HG02884 (cell line): Measurements from ENCODE around the gene REEP5.
"Not testable (repeated sequence)": the region's sequence is repeated elsewhere in the genome, so short reads cannot be mapped to it uniquely, and the experiment has no call there.

ENCODE experiments used
- ATAC-seq: cut with Tn5 transposase; IDR thresholded peaks from one replicate; pipeline ENCODE4 v1.9.1; 2021; ENCODE audit warnings: mild to moderate bottlenecking, moderate library complexity; ENCODE audit not compliant: unreplicated experiment

REEP5 gene

GRCh38 chr5:112921833-112922817 lies at the start of gene REEP5:
TSS of gene REEP5 (minus strand) at chr5:112922227. CDS start at chr5:112922190, 37 bp downstream.
- peak; percentile 53 for ATAC-seq

DNA sequence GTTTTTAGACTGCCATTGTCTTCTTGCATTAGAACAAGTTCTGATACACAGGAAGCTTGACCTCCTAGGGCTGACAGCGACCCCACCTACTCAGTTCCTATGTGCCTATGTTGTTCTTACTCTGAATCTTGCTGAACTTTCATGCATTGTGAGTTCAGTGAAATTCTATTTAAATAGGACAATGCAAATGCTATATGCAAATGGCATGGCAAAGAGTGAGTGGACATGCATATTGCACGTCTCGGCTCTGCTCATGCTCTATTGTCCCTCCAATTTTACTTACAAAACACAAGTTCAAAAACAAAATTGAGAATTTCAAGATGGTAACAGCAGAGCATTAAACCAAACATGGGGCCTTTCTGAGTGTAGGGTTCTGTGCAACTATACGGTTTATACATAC lies 49.2 kb upstream of the REEP5 start:
- ATAC-seq, result no peak

GRCh38 chr5:112968411-112969106 lies 46.5 kb upstream of the REEP5 start:
- ATAC-seq, result no peak

DNA sequence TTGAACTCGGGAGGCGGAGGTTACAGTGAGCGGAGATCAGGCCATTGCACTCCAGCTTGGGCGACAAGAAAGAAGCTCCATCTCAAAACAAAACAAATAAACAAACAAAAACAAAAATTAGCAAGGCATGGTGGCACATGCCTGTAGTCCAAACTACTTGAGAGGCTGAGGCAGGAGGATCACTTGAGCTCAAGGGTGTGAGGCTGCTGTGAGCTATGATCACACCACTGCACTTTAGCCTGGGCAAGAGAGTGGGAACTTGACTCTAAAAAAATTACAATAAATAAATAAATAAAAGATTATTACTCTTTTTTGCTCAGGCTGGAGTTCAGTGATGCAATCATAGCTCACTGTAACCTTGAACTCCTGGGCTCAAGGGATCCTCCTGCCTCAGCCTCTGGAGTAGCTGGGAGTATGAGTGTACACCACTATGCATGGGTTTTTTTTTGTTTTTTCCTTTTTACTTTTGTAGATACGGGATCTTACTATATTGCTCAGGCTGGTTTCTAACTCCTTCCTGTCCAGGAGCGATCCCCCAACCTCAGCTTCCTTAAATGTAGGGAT lies 45.6 kb upstream of the REEP5 start:
- ATAC-seq, result no peak

DNA sequence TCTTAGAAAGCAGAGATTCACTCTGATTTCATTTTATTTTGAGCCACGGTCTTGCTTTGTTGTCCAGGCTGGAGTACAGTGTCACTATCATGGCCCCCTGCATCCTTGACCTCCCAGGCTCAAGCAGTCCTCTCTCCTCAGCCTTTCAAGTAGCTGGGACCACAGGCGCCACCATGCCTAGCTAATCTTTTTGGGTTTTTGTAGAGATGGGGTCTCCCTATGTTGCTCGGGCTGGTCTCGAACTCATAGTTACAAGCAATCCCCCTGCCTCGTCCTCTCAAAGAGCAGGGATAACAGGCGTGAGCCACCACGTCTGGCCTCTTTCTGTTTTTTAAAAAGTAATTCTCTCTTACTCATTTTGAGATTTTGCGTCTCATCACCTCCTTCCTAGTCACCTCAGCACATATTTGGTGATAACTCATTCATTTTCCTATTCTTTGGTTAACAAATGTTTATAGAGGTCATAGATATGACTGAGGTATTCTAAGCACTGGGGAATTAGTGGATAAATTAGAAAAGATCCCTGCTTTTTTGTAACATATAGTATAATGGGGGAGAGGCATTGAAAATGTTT lies 43.8 kb upstream of the REEP5 start:
- no peak for ATAC-seq

- not testable (repeated sequence) for ATAC-seq
These were observed 41.3 kb upstream of the REEP5 start for GRCh38 chr5:112963374-112963733.

DNA sequence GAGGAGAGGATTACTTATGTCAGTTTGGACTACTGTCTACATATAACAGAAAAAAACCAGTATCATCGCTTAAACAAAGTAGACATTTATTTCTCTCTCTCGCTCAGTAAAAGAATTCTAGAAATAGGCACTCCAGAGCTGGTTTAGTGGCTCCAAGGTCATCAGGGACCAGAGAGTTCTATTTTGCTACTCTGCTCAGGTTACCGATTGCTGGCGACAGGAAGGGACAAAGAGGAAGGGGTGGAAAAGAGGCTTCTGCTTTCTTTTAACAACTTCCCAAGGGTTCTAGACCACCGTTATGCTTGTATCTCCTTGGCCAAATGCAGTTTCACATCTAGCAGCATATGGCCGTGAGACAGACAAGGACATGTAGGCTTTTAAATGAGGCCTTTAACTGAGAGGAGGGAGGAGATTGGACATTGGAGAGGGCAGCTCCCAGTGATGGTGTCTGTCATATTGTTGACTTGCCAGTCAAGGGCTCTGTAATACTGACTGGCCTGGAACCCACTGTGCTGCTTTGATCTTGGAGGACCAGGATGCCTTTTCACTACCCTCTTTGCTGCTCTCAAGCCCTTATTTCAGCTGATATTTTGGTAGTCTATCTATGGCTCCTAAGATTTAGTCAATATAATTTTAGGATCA lies 39.0 kb upstream of the REEP5 start:
- ATAC-seq, result no peak

DNA sequence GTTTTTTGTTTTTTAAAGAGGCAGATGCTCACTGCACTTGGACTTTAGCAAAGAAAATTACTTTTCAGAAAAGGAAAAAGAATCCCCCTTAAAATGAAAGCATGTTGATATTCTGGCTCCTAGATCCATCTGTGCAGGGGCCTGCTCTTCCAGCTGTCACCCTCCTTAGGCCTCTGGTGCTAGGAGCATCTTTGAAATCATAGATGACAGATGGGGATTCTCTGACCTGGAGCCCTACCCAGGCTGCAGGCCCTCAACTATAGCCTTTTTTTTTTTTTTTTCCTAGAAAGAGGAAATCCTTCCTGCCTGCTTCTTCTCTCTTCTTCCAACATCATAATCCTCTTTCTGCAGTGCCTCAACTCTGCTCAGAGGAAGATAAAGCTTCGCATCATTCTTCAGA lies 38.3 kb upstream of the REEP5 start:
- no peak for ATAC-seq

- ATAC-seq, result not testable (repeated sequence)
These were observed 37.8 kb upstream of the REEP5 start for GRCh38 chr5:112959872-112960271.

DNA sequence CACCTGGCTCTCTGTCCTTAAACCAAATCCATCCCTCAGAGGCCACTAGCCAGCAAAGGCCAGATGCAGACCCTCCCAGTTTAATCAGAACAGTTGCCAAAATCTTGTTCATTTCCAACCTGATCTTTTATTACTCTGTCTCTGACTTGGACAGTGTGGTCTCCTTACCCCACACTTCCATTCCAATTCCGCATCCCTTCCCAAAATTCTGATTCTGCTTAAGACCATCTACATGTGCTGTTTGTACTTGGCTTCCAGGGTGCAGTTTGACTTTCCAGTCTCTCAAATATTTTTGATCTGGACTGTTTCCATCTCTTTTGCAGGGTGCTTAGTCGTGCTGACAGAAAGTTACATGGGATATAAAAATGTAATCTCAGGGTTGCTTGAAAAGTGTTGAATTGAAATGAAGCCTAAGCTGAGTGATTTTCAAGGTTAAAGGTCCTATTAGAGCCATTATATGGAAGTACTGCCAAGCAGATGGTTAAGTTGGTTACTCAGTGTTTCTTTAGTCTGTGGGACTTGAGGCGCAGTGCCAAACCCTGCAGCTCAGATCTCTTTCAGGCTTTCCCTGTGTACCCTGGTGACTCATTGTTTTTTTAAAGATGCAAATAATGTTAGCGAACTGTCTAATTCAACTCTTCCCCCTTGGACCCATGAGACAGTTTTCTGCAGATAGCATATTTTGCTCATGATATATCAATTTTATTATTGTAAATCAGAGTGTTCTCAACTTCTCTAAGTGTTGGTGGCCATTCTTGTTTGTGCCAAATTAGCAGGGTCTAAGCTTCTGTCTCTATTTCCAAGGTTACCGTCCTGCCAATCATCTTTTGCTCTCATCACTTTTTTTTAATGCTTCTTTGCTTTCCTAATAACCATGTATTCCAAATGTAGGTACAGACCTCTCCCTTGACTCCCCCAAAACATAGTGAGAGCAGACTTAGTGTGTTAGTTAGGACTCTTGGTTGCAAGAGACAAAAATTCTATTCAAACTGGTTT lies 36.4 kb upstream of the REEP5 start:
- ATAC-seq, result peak; percentile 82

DNA sequence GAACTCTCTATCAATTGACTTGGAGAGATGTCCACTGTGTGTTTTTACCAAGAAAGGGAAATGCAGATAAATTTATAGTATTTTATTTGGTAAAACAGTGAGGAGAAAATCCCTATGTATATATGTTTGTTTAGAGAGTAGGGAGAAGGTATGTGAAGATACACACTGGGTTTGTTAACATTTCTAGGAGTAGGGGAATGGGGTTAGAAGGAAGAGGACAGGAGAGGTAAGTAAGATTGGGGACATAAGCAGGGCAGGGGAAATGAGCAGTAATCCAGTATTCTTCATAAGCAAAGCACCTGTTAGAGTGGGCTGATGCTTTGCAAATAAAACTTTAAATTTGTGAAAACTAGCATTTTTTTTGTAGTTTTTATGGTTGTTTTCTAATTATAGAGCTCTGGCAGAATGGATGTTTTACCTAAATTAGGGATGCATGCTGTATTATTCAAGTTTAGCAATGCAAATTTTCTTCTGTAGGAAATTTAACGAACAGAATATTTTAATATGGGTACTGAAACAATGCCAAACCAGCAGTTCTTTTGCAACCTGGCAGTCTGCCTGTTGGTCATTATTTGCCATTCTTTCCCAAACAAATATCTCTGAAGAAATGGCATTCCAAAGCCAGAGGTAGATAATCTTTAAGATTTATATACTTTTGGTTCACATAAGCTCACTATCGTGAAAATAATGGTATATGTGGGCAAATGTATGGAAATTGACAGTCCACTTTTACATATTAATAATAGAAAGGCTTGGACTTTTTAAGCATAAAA lies 35.2 kb upstream of the REEP5 start:
- ATAC-seq, result no peak

DNA sequence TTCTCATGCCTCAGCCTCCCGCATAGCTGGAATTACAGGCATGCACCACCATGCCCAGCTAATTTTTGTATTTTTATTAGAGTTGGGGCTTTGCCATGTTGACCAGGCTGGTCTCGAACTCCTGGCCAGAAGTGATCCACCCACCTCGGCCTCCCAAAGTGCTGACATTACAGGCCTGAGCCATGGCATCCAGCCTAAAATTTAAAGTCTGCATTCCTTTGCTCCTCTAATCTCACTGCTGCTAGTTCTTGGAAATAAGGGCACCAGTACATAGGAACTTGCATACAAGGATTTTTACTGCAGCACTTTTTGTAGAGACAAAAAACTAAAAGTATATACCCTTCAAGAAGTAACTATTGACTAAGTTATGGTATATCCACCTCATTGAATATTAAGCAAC lies 34.6 kb upstream of the REEP5 start:
- ATAC-seq, result no peak

DNA sequence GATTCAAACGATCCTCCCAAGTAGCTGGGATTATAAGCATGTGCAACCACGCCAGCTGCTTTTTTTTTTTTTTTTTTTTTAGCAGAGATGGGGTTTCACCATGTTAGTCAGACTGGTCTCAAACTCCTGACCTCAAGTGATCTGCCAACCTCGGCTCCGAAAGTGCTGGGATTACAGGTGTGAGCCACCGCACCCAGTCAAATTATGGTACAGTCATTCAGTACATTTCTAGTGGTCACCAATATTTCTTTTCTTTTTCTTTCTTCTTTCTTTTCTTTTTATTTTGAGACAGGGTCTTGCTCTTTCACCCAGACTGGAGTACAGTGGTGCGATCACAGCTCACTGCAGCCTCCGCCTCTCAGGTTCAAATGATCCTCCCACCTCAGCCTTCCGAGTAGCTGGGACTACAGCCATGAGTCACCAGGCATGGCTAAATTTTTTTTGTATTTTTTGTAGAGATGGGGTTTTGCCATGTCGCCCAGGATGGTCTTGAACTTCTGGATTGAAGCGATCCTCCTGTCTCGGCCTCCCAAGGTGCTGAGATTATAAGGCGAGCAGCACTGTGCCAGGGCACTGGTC lies 29.2 kb upstream of the REEP5 start:
- ATAC-seq, result no peak

- no peak for ATAC-seq
These were observed 26.4 kb upstream of the REEP5 start for GRCh38 chr5:112948458-112948857.

- ATAC-seq, result no peak
These were observed 18.6 kb upstream of the REEP5 start for GRCh38 chr5:112940670-112941069.

GRCh38 chr5:112938286-112938685 lies 16.3 kb upstream of the REEP5 start:
- no peak for ATAC-seq

- ATAC-seq, result no peak
These were observed 13.6 kb upstream of the REEP5 start for GRCh38 chr5:112935675-112936074.

DNA sequence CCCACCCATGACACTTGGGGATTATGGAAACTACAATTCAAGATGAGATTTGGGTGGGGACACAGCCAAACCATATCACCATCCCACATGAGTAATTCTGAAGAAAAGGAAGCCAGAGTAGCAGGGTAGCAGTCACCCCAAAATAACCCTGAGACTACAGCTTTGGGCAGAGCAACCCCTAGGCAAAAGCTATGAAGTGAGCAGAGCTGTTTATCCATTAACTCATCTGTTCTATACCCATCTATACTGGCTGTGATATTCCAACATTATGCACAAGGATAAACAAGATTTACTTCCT lies 12.3 kb upstream of the REEP5 start:
- ATAC-seq, result no peak
